Mesenteric fat pad (tissue), 1 donor: ENCODE measurements around the gene PIGN. TPM values are rescaled to one million over a fixed set of nuclear protein-coding genes. Genes with fewer than 3 reads are reported as not detected.
"Not testable (repeated sequence)": the region's sequence is repeated elsewhere in the genome, so short reads cannot be mapped to it uniquely, and the experiment has no call there.

Source experiments
- DNase-seq: peaks from one replicate; pipeline ENCODE4 v3.0.0-alpha.2; 2020; ENCODE audit warnings: low spot score
- total RNA-seq: library from RNA; stranded (reverse); fragmentation: NEBNext Ultra II Directional; extraction: Animal tissue kit (Norgen Biotek cat#: 25700); gene quantifications from one replicate; pipeline ENCODE4 v1.2.1, GENCODE V29; 2021
- donor health status: DM: yes; HTN: yes; CAD: no.

The PIGN gene
- total RNA-seq, 1 donor from 2014 or later = 23.2 TPM

- DNase-seq = no peak
These were observed 7.6 kb downstream of the PIGN start for GRCh38 chr18:62179213-62179612.

- no peak for DNase-seq
These were observed 9.6 kb downstream of the PIGN start for GRCh38 chr18:62177271-62177670.

- no peak for DNase-seq
These were observed 11.3 kb downstream of the PIGN start for GRCh38 chr18:62175521-62175920.

GRCh38 chr18:62172298-62172697 lies 14.6 kb downstream of the PIGN start:
- DNase-seq = no peak

GRCh38 chr18:62170857-62171256 lies 16.0 kb downstream of the PIGN start:
- DNase-seq = no peak

- not testable (repeated sequence) for DNase-seq
These were observed 20.3 kb downstream of the PIGN start for GRCh38 chr18:62166524-62166923.

GRCh38 chr18:62165583-62165982 lies 21.3 kb downstream of the PIGN start:
- no peak for DNase-seq

GRCh38 chr18:62164855-62165487 lies 21.9 kb downstream of the PIGN start:
- DNase-seq = no peak

- no peak for DNase-seq
These were observed 22.5 kb downstream of the PIGN start for GRCh38 chr18:62164310-62164709.

GRCh38 chr18:62157843-62158242 lies 29.0 kb downstream of the PIGN start:
- no peak for DNase-seq

GRCh38 chr18:62152844-62153243 lies 34.0 kb downstream of the PIGN start:
- DNase-seq = no peak

GRCh38 chr18:62151068-62151771 lies 35.6 kb downstream of the PIGN start:
- no peak for DNase-seq

GRCh38 chr18:62144338-62144737 lies 42.5 kb downstream of the PIGN start:
- DNase-seq = no peak

- no peak for DNase-seq
These were observed 46.6 kb downstream of the PIGN start for GRCh38 chr18:62140259-62140658.

GRCh38 chr18:62138461-62139235 lies 48.2 kb downstream of the PIGN start:
- DNase-seq = no peak

- DNase-seq = no peak
These were observed 55.5 kb downstream of the PIGN start for GRCh38 chr18:62131301-62131909.

- no peak for DNase-seq
These were observed 58.7 kb downstream of the PIGN start for GRCh38 chr18:62128157-62128556.

GRCh38 chr18:62126737-62127136 lies 60.1 kb downstream of the PIGN start:
- no peak for DNase-seq

- no peak for DNase-seq
These were observed 61.2 kb downstream of the PIGN start for GRCh38 chr18:62125702-62126101.

GRCh38 chr18:62122330-62122729 lies 64.5 kb downstream of the PIGN start:
- DNase-seq = no peak

- DNase-seq = no peak
These were observed 67.0 kb downstream of the PIGN start for GRCh38 chr18:62119884-62120283.

- DNase-seq = no peak
These were observed 68.5 kb downstream of the PIGN start for GRCh38 chr18:62118328-62118727.
